OCI-LY7 (cell line): ENCODE measurements around the gene IPO11. TPM values are rescaled to one million over a fixed set of nuclear protein-coding genes. Genes with fewer than 3 reads are reported as not detected.

Experiments used
- BruUV-seq: library from RNA; stranded (reverse); fragments of 400-500 nt; replicated peaks from 2 replicates; lab custom pipeline; 2021; lab: Mats Ljungman, UMichigan
- CTCF ChIA-PET: fragments of 300-600 bp; sonication (Branson Sonifier 250); formaldehyde crosslinking; loops from one replicate; lab custom pipeline; 2022; ENCODE audit warnings: antibody characterized with exemption; ENCODE audit not compliant: unreplicated experiment; lab: Charles Lee
- POLR2A ChIA-PET: fragments of 300-600 bp; sonication (Branson Sonifier 250); formaldehyde crosslinking; loops from one replicate; lab custom pipeline; 2022; ENCODE audit warnings: antibody characterized with exemption; lab: Charles Lee
- DNase-seq: peaks from one replicate; pipeline ENCODE4 v3.0.0-alpha.2; 2015; ENCODE audit warnings: low spot score
- H2AFZ ChIP-seq: fragments of 200-600 bp; sonication (generic), shearing (Covaris generic); 2 replicates; pipeline ENCODE4 v1.6.1; 2014; ENCODE audit warnings: mild to moderate bottlenecking, antibody characterized with exemption, low read length, moderate library complexity
- H3K27ac ChIP-seq: fragments of 200-600 bp; sonication (generic); 2 replicates; pipeline ENCODE4 v1.5.1; 2014; ENCODE audit warnings: mixed run types, low read depth, mild to moderate bottlenecking, moderate library complexity, low read length, inconsistent platforms; ENCODE audit not compliant: poor library complexity, severe bottlenecking
- H3K36me3 ChIP-seq: fragments of 200-600 bp; sonication (generic); 2 replicates; pipeline ENCODE4 v1.6.1; 2014; ENCODE audit warnings: mild to moderate bottlenecking, antibody characterized with exemption, low read length, moderate library complexity, mixed read lengths; ENCODE audit not compliant: insufficient read depth
- H3K4me1 ChIP-seq: fragments of 200-600 bp; sonication (generic); 2 replicates; pipeline ENCODE4 v1.5.1; 2014; ENCODE audit warnings: mild to moderate bottlenecking, low read length; ENCODE audit not compliant: insufficient read depth, poor library complexity, severe bottlenecking
- H3K4me2 ChIP-seq: fragments of 200-600 bp; sonication (generic); 2 replicates; pipeline ENCODE4 v1.6.1; 2014; ENCODE audit warnings: mild to moderate bottlenecking, low read length
- H3K4me3 ChIP-seq: fragments of 200-600 bp; sonication (generic); 2 replicates; pipeline ENCODE4 v1.5.1; 2014; ENCODE audit warnings: mild to moderate bottlenecking, low read depth, low read length; ENCODE audit not compliant: poor library complexity, severe bottlenecking
- H3K79me2 ChIP-seq: fragments of 200-600 bp; sonication (generic); 2 replicates; pipeline ENCODE4 v1.6.1; 2016; ENCODE audit warnings: low read depth, mild to moderate bottlenecking, low read length, moderate library complexity, mixed read lengths; ENCODE audit not compliant: insufficient read depth
- H3K9me2 ChIP-seq: fragments of 200-600 bp; sonication (generic); 2 replicates; pipeline ENCODE4 v1.6.1; 2016; ENCODE audit warnings: mild to moderate bottlenecking, low read length, mixed read lengths; ENCODE audit not compliant: insufficient read depth
- H3K9me3 ChIP-seq: fragments of 200-600 bp; sonication (generic); 2 replicates; pipeline ENCODE4 v1.6.1; 2014; ENCODE audit warnings: mild to moderate bottlenecking, mixed run types, low read length, mixed read lengths
- H4K20me1 ChIP-seq: fragments of 200-600 bp; sonication (generic); 2 replicates; pipeline ENCODE4 v1.6.1; 2014; ENCODE audit warnings: mild to moderate bottlenecking, antibody characterized with exemption, low read length, moderate library complexity, mixed read lengths; ENCODE audit not compliant: insufficient read depth
- EZH2phosphoT487 ChIP-seq: fragments of 200-600 bp; sonication (generic); IDR thresholded peaks from 2 replicates; pipeline ENCODE4 v1.6.1; 2018; ENCODE audit warnings: low read depth, borderline replicate concordance, mild to moderate bottlenecking, mixed run types, antibody characterized with exemption, low read length, moderate library complexity, mixed read lengths
- intact Hi-C: fragments of 100-400 bp; cut with micrococcal nuclease; formaldehyde crosslinking; loops from one replicate; pipeline ENCODE4 v1.10.0; 2022; ENCODE audit not compliant: unreplicated experiment
- total RNA-seq, 2 experiments: library from RNA; depleted of rRNA in 1 of 2; stranded (reverse); fragments of >200 nt in 1 of 2; shearing (Covaris generic) in 1 of 2; gene quantifications; 2 replicates each; pipeline ENCODE4 v1.2.3, GENCODE V29; 2014 to 2022
- TF ChIP-seq, protein P1 (sequence below): fragments of 200-600 bp; sonication (generic); conservative IDR thresholded peaks from 2 replicates; pipeline ENCODE4 v1.5.1; 2014; ENCODE audit warnings: mild to moderate bottlenecking, antibody characterized with exemption, low read length, moderate library complexity, mixed read lengths

IPO11 gene
- total RNA-seq, 2 experiments from 2014 or later = 26.1 to 59.9 TPM

DNA sequence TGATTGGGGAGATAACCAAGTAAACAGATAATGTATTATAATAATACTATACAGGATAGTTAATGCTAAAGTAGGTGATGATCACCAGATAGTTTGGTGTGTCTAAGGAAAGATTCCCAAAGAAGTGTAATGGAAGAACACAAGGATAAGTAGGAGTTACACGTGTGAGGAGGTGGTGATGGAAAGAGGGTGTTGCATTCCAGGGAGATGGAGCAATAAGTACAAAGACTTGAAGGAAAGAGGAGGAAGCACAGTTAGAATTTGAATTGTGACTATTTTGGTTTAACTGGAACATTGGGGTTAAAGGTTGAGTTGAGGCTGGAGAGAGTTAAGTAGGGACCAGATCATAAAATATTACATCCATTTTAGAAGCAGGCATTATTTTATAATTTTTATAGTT lies 76.9 kb downstream of the IPO11 start:
- intact Hi-C loops = no loop called here
- CTCF ChIA-PET = no interaction called here
- no peak for DNase-seq

DNA sequence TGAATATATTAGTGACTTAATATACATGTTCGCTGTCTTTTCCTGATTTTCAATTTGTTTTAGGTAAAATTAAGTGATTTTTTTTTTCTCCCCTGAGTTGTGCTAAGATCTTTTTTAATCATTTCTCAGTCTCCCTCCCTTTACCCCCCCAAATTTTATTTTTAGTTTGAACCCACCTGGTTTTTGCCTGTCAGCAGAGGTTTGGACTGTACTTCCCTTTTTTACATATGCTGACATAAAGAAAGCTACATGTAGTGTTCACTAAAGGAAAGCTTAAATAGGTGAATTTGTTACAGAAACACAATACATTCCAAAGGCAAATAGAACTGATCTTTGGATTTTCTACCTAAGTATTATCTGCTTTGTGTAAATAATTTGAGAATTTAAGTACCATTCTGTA lies 82.2 kb downstream of the IPO11 start:
- no peaks in the 10 kb centered on the region for H3K9me3 ChIP-seq
- H3K36me3 ChIP-seq = peaks cover 66% of the 10 kb centered on the region
- peak overlapping the region; percentile 47 for H3K27ac ChIP-seq
- ChIA-PET CTCF (no interaction called here), POLR2A (interaction anchor here (0.5 to 1.9 kb wide), 12 partner anchors 8 to 1731 kb away, joined by 3 to 10 read pairs (median 4); partner anchors contain the start of gene DIMT1)
- H3K79me2 ChIP-seq = no peaks in the 10 kb centered on the region; the same call in 1 of the 2 replicates
- H3K4me2 ChIP-seq = peak overlapping the region; percentile 54
- H3K4me1 ChIP-seq = peaks cover 35% of the 10 kb centered on the region
- TF ChIP-seq EZH2phosphoT487 = no peak
- TF ChIP-seq, protein P1, sequence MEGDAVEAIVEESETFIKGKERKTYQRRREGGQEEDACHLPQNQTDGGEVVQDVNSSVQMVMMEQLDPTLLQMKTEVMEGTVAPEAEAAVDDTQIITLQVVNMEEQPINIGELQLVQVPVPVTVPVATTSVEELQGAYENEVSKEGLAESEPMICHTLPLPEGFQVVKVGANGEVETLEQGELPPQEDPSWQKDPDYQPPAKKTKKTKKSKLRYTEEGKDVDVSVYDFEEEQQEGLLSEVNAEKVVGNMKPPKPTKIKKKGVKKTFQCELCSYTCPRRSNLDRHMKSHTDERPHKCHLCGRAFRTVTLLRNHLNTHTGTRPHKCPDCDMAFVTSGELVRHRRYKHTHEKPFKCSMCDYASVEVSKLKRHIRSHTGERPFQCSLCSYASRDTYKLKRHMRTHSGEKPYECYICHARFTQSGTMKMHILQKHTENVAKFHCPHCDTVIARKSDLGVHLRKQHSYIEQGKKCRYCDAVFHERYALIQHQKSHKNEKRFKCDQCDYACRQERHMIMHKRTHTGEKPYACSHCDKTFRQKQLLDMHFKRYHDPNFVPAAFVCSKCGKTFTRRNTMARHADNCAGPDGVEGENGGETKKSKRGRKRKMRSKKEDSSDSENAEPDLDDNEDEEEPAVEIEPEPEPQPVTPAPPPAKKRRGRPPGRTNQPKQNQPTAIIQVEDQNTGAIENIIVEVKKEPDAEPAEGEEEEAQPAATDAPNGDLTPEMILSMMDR = no peak
- no peak overlapping the region for H2AFZ ChIP-seq
- peak; percentile 75 for DNase-seq
- peak overlapping the region; percentile 25 for H3K4me3 ChIP-seq
- BruUV-seq = no TSS peak
- intact Hi-C loops = no loop called here
- no peaks in the 10 kb centered on the region for H3K9me2 ChIP-seq
- H4K20me1 ChIP-seq = no peaks in the 10 kb centered on the region

More for the DNA sequence above, 76.9 kb downstream of the IPO11 start:
- Histone ChIP-seq H3K36me3 (peaks cover 50% of the 10 kb centered on the region), H3K4me2 (no peak overlapping the region), H3K9me3 (no peaks in the 10 kb centered on the region), H3K4me1 (peaks cover 22% of the 10 kb centered on the region), H3K4me3 (no peak overlapping the region), H4K20me1 (no peaks in the 10 kb centered on the region), H3K9me2 (no peaks in the 10 kb centered on the region), H2AFZ (no peak overlapping the region), H3K27ac (no peak overlapping the region), H3K79me2 (no peaks in the 10 kb centered on the region; the same call in 1 of the 2 replicates)
- POLR2A ChIA-PET = no interaction called here
- TF ChIP-seq, protein P1 = no peak
- TF ChIP-seq EZH2phosphoT487 = no peak
- BruUV-seq = no TSS peak

DNA sequence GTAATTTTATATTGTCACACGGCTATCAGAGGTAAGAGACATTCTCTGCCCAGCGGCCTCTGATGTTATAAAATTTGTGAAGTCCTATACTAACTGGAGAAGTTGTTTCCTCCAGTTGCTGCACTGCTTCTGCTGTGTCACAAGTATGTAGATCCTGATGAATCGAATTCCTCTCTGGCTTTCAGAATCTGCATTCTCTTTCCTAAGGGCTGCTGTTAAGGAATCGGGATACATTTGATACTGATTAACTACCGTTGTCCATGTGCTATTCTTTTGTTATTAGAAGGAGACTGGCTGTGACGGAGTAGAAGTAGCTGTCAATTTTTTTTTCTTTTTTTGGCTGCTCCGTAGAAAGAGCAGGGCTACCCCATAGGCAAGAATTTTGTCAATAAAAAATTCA lies 84.3 kb downstream of the IPO11 start:
- intact Hi-C loops = no loop called here
- H3K4me2 ChIP-seq = no peak overlapping the region
- H3K79me2 ChIP-seq = no peaks in the 10 kb centered on the region; the same call in 1 of the 2 replicates
- ChIA-PET POLR2A (interaction anchor here (0.6 kb wide), 1 partner anchor 116 kb away, joined by 6 read pairs; no protein-coding TSS in a partner anchor), CTCF (no interaction called here)
- no peak overlapping the region for H2AFZ ChIP-seq
- no peak for DNase-seq
- H3K9me2 ChIP-seq = no peaks in the 10 kb centered on the region
- H3K36me3 ChIP-seq = peaks cover 66% of the 10 kb centered on the region
- BruUV-seq = no TSS peak
- TF ChIP-seq, protein P1 = no peak
- TF ChIP-seq EZH2phosphoT487 = no peak
- no peaks in the 10 kb centered on the region for H3K9me3 ChIP-seq
- H3K27ac ChIP-seq = no peak overlapping the region
- H3K4me3 ChIP-seq = no peak overlapping the region
- peaks cover 35% of the 10 kb centered on the region for H3K4me1 ChIP-seq
- no peaks in the 10 kb centered on the region for H4K20me1 ChIP-seq
